Measurements from ENCODE around the gene TFDP2. TPM values are rescaled to one million over a fixed set of nuclear protein-coding genes. Genes with fewer than 3 reads are reported as not detected.

TFDP2 gene
- total RNA-seq, 2 donors from 2014 or later = 62.7 to 76.4 TPM

- peaks cover 10% of the 10 kb centered on the region for H3K9me3 ChIP-seq (ENCODE audit: control insufficient read depth, low read length)
- peaks cover 7% of the 10 kb centered on the region for H3K36me3 Mint-ChIP-seq (ENCODE audit: low read depth)
- no peak overlapping the region for H3K4me3 Mint-ChIP-seq
- WGBS, 2 experiments (ENCODE audit: insufficient coverage in 1 of 2, insufficient read length in 1 of 2) = 93% methylated on average over 1 of the region's 1 CpG; no CpG with 5 or more reads in 1 of the 2 experiments
- no peak for DNase-seq
- no peaks in the 10 kb centered on the region for H3K27me3 ChIP-seq (ENCODE audit: control insufficient read depth, insufficient read depth, low read length, poor library complexity, severe bottlenecking)
- no peak overlapping the region for H3K27ac ChIP-seq (ENCODE audit: low read depth, low read length)
- no peaks in the 10 kb centered on the region for H3K4me1 Mint-ChIP-seq
- H3K4me1 ChIP-seq (ENCODE audit: control insufficient read depth, insufficient read depth, low read length) = no peaks in the 10 kb centered on the region
- H3K4me3 ChIP-seq (ENCODE audit: low read length) = no peak overlapping the region
- no peak for TF ChIP-seq CTCF (conservative IDR thresholded peaks at IDR 0.05)
- no peaks in the 10 kb centered on the region for H3K27me3 Mint-ChIP-seq (ENCODE audit: insufficient read depth)
- no peak overlapping the region for H3K27ac Mint-ChIP-seq
- H3K36me3 ChIP-seq (ENCODE audit: control insufficient read depth, insufficient read depth, low read length) = no peaks in the 10 kb centered on the region
- no peak overlapping the region for H3K9ac ChIP-seq (ENCODE audit: extremely low read depth, low read length, poor library complexity, severe bottlenecking)
- no peaks in the 10 kb centered on the region for H3K9me3 Mint-ChIP-seq
These were observed 95.5 kb downstream of the TFDP2 start for GRCh38 chr3:142053835-142054234.

DNA sequence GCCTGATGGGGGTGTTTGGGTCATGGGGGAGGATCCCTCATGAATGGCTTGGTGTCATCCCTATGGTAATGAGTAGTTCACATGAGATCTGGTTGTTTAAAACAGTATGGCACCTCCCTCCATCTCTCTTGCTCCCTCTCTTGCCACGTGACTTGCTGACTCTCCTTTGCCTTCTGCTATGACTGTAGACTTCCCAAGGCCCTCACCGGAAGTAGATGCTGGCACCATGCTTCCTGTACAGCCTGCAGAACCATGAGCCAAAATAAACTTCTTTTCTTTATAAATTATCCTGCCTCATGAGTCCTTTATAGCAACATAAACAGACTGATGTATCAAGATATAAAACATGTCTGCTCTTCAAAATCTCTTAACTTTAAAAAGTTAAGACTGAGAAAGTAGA, 96.1 kb downstream of the TFDP2 start:
- no peak for DNase-seq
- Mint-ChIP-seq H3K9me3 (no peaks in the 10 kb centered on the region), H3K4me3 (no peak overlapping the region), H3K27ac (no peak overlapping the region), H3K36me3 (ENCODE audit: low read depth) (peaks cover 7% of the 10 kb centered on the region), H3K27me3 (ENCODE audit: insufficient read depth) (no peaks in the 10 kb centered on the region), H3K4me1 (no peaks in the 10 kb centered on the region)
- Histone ChIP-seq H3K9ac (ENCODE audit: extremely low read depth, low read length, poor library complexity, severe bottlenecking) (no peak overlapping the region), H3K4me3 (ENCODE audit: low read length) (no peak overlapping the region), H3K36me3 (ENCODE audit: control insufficient read depth, insufficient read depth, low read length) (no peaks in the 10 kb centered on the region), H3K27ac (ENCODE audit: low read depth, low read length) (no peak overlapping the region), H3K4me1 (ENCODE audit: control insufficient read depth, insufficient read depth, low read length) (no peaks in the 10 kb centered on the region), H3K9me3 (ENCODE audit: control insufficient read depth, low read length) (peaks cover 10% of the 10 kb centered on the region), H3K27me3 (ENCODE audit: control insufficient read depth, insufficient read depth, low read length, poor library complexity, severe bottlenecking) (no peaks in the 10 kb centered on the region)
- 95% methylated on average over 2 of the region's 2 CpGs for WGBS, 2 experiments (ENCODE audit: insufficient coverage in 1 of 2, insufficient read length in 1 of 2)
- TF ChIP-seq CTCF (conservative IDR thresholded peaks at IDR 0.05) = no peak

DNA sequence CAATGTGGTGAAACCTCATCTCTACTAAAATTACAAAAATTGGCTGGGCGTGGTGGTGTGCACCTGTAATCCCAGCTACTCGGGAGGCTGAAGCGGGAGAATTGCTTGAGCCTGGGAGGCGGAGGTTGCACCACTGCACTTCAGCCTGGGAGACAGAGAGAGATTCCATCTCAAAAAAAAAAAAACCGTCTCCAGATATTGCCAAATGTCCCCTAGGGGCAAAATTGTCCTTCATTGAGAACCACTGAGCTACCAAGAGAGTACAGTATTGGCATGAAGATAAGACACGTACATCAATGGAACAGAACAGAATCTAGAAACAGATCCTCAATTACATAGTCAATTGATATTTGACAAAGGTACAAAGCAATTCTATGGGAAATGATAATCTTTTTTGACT, 98.0 kb downstream of the TFDP2 start:
- H3K4me3 ChIP-seq (ENCODE audit: low read length) = no peak overlapping the region
- no peak for TF ChIP-seq CTCF (conservative IDR thresholded peaks at IDR 0.05)
- H3K9ac ChIP-seq (ENCODE audit: extremely low read depth, low read length, poor library complexity, severe bottlenecking) = no peak overlapping the region
- no peaks in the 10 kb centered on the region for H3K27me3 Mint-ChIP-seq (ENCODE audit: insufficient read depth)
- H3K27ac Mint-ChIP-seq = no peak overlapping the region
- no peak overlapping the region for H3K27ac ChIP-seq (ENCODE audit: low read depth, low read length)
- no peaks in the 10 kb centered on the region for H3K9me3 Mint-ChIP-seq
- 93 to 100% methylated on average over 1 to 6 of the region's 6 CpGs for WGBS, 2 experiments (ENCODE audit: insufficient coverage in 1 of 2, insufficient read length in 1 of 2)
- H3K4me3 Mint-ChIP-seq = no peak overlapping the region
- no peaks in the 10 kb centered on the region for H3K27me3 ChIP-seq (ENCODE audit: control insufficient read depth, insufficient read depth, low read length, poor library complexity, severe bottlenecking)
- H3K36me3 ChIP-seq (ENCODE audit: control insufficient read depth, insufficient read depth, low read length) = no peaks in the 10 kb centered on the region
- H3K36me3 Mint-ChIP-seq (ENCODE audit: low read depth) = peaks cover 7% of the 10 kb centered on the region
- peaks cover 3% of the 10 kb centered on the region for H3K4me1 Mint-ChIP-seq
- no peaks in the 10 kb centered on the region for H3K4me1 ChIP-seq (ENCODE audit: control insufficient read depth, insufficient read depth, low read length)
- no peaks in the 10 kb centered on the region for H3K9me3 ChIP-seq (ENCODE audit: control insufficient read depth, low read length)
- no peak for DNase-seq

Data from endodermal cell (in vitro differentiated cells).